Right lobe of liver (tissue), 4 donors: ENCODE data around the gene SLC66A3.

Experiments
- CTCF ChIP-seq, 4 donors: fragments of 200-600 bp in 3 of 4; fragments of 450-650 bp in 1 of 4; IDR thresholded peaks; one replicate each; pipeline versions ENCODE4 v1.5.1 to v1.8.0; 2016 to 2022; ENCODE audit warnings: antibody characterized with exemption in 4 of 4, mild to moderate bottlenecking in 2 of 4
- POLR2A ChIP-seq: fragments of 450-650 bp; IDR thresholded peaks from one replicate; pipeline ENCODE4 v1.6.1; 2017; ENCODE audit warnings: antibody characterized with exemption, mild to moderate bottlenecking
- donor health status: DM: no; HTN: no; CAD: no.
- donor health status: DM: no; HTN: no; CAD: no.
- donor health status: DM: no; HTN: yes; CAD: no.

GRCh38 chr2:11182951-11183350 is 27.7 kb downstream of the SLC66A3 start:
- TF ChIP-seq CTCF (IDR thresholded peaks at IDR 0.05) = no peak
- TF ChIP-seq POLR2A = no peak
